Muscle of leg (tissue), 11 donors: ENCODE data around the gene FAM3A. TPM values are rescaled to one million over a fixed set of nuclear protein-coding genes. Genes with fewer than 3 reads are reported as not detected.
A peak's percentile ranks its signal among the peaks of the same experiment; 100 is the strongest.
"Not testable (repeated sequence)": the region's sequence is repeated elsewhere in the genome, so short reads cannot be mapped to it uniquely, and the experiment has no call there.

Experiments used
- DNase-seq: peaks from one replicate; pipeline ENCODE4 v3.0.0; 2013
- H3K27ac ChIP-seq: one replicate; pipeline ENCODE4 v1.5.1; 2013; ENCODE audit warnings: mild to moderate bottlenecking, low read length, control low read depth
- H3K27me3 ChIP-seq: one replicate; pipeline ENCODE4 v1.6.1; 2013; ENCODE audit warnings: low read length; ENCODE audit not compliant: control insufficient read depth, insufficient read depth
- H3K36me3 ChIP-seq: one replicate; pipeline ENCODE4 v1.6.1; 2013; ENCODE audit warnings: low read length; ENCODE audit not compliant: control insufficient read depth, insufficient read depth
- H3K4me1 ChIP-seq: one replicate; pipeline ENCODE4 v1.6.1; 2013; ENCODE audit warnings: low read length; ENCODE audit not compliant: control insufficient read depth, insufficient read depth
- H3K4me3 ChIP-seq: one replicate; pipeline ENCODE4 v1.5.1; 2013; ENCODE audit warnings: low read length, control low read depth
- H3K9me3 ChIP-seq: replicated peaks from 2 replicates; pipeline ENCODE4 v1.6.1; 2013; ENCODE audit warnings: low read depth, low read length; ENCODE audit not compliant: control insufficient read depth
- WGBS: methylation state at CpG from one replicate; pipeline ENCODE4 v1.1.5; 2013; ENCODE audit warnings: missing lambda C conversion rate; ENCODE audit not compliant: insufficient coverage; 5-methylcytosine and 5-hydroxymethylcytosine counted together
- polyA plus RNA-seq, 8 donors: library from polyadenylated mRNA; unstranded; fragments of 120-200 nt; gene quantifications; one replicate each; pipeline versions ENCODE4 v1.2.1 to v1.2.3, GENCODE V29; 2013; ENCODE audit warnings: inconsistent platforms in 1 of 8, low replicate concordance in 1 of 8; ENCODE audit not compliant: insufficient read length in 8 of 8, insufficient read depth in 1 of 8
- total RNA-seq: library from RNA; stranded (reverse); fragments of 120-200 nt; gene quantifications from one replicate; pipeline ENCODE4 v1.2.4, GENCODE V29; 2013

FAM3A gene
- total and polyA plus RNA-seq, 9 donors, result 19.1 to 34.7 (median 28.3) TPM

- peak; percentile 96 for DNase-seq
- peaks cover 8% of the 10 kb centered on the region for H3K36me3 ChIP-seq
- no peaks in the 10 kb centered on the region for H3K27me3 ChIP-seq
- peaks cover 2% of the 10 kb centered on the region for H3K9me3 ChIP-seq
- peak within 1 kb of the TSS; percentile 96 for H3K27ac ChIP-seq
- peak within 1 kb of the TSS; percentile 77 for H3K4me3 ChIP-seq
- 30% methylated on average over 69 of the region's 69 CpGs for WGBS
- H3K4me1 ChIP-seq, result peaks cover 19% of the 10 kb centered on the region
Observed at GRCh38 chrX:154547245-154548027, 31.4 kb upstream of the FAM3A start, which contains the start of gene IKBKG. IKBKG (plus strand) TSS chrX:154547620; CDS start chrX:154552003, 4,383 bp downstream.

GRCh38 chrX:154546354-154547244, 30.6 kb upstream of the FAM3A start, which contains the start of gene G6PD:
G6PD (minus strand) TSS chrX:154546846; CDS start chrX:154546155, 691 bp downstream.
- Histone ChIP-seq H3K4me3 (peak within 1 kb of the TSS; percentile 77), H3K4me1 (peaks cover 19% of the 10 kb centered on the region), H3K27me3 (no peaks in the 10 kb centered on the region), H3K9me3 (peaks cover 2% of the 10 kb centered on the region), H3K36me3 (peaks cover 10% of the 10 kb centered on the region), H3K27ac (peak within 1 kb of the TSS; percentile 96)
- peak; percentile 82 for DNase-seq
- WGBS, result 33% methylated on average over 85 of the region's 92 CpGs

GRCh38 chrX:154545673-154546274, 29.7 kb upstream of the FAM3A start:
- Histone ChIP-seq H3K36me3 (peaks cover 11% of the 10 kb centered on the region), H3K4me1 (peaks cover 19% of the 10 kb centered on the region), H3K9me3 (peaks cover 2% of the 10 kb centered on the region), H3K27me3 (no peaks in the 10 kb centered on the region), H3K27ac (no peak overlapping the region), H3K4me3 (no peak overlapping the region)
- WGBS, result 91% methylated on average over 17 of the region's 17 CpGs
- DNase-seq, result no peak

- Histone ChIP-seq H3K4me1 (peaks cover 11% of the 10 kb centered on the region), H3K36me3 (peaks cover 11% of the 10 kb centered on the region), H3K27me3 (no peaks in the 10 kb centered on the region), H3K9me3 (peaks cover 2% of the 10 kb centered on the region), H3K27ac (peak overlapping the region; percentile 35), H3K4me3 (no peak overlapping the region)
- 82% methylated on average over 19 of the region's 20 CpGs for WGBS
- DNase-seq, result no peak
Observed at GRCh38 chrX:154542723-154543424, 26.8 kb upstream of the FAM3A start.

- Histone ChIP-seq H3K4me1 (peaks cover 11% of the 10 kb centered on the region), H3K27ac (peak overlapping the region; percentile 35), H3K27me3 (no peaks in the 10 kb centered on the region), H3K9me3 (no peaks in the 10 kb centered on the region), H3K4me3 (no peak overlapping the region), H3K36me3 (peaks cover 11% of the 10 kb centered on the region)
- DNase-seq, result no peak
- 68% methylated on average over 4 of the region's 12 CpGs for WGBS
Observed at GRCh38 chrX:154541896-154542722, 26.1 kb upstream of the FAM3A start.

GRCh38 chrX:154541589-154541895, 25.5 kb upstream of the FAM3A start:
- peaks cover 11% of the 10 kb centered on the region for H3K36me3 ChIP-seq
- 78% methylated on average over 4 of the region's 5 CpGs for WGBS
- H3K27ac ChIP-seq, result no peak overlapping the region
- DNase-seq, result no peak
- peaks cover 11% of the 10 kb centered on the region for H3K4me1 ChIP-seq
- no peaks in the 10 kb centered on the region for H3K27me3 ChIP-seq
- H3K9me3 ChIP-seq, result no peaks in the 10 kb centered on the region
- H3K4me3 ChIP-seq, result no peak overlapping the region

GRCh38 chrX:154540897-154541535, 25.0 kb upstream of the FAM3A start:
- 86% methylated on average over 16 of the region's 19 CpGs for WGBS
- no peak overlapping the region for H3K4me3 ChIP-seq
- H3K4me1 ChIP-seq, result peaks cover 7% of the 10 kb centered on the region
- H3K27me3 ChIP-seq, result no peaks in the 10 kb centered on the region
- no peaks in the 10 kb centered on the region for H3K9me3 ChIP-seq
- H3K36me3 ChIP-seq, result peaks cover 11% of the 10 kb centered on the region
- no peak for DNase-seq
- H3K27ac ChIP-seq, result no peak overlapping the region

GRCh38 chrX:154540365-154540764, 24.3 kb upstream of the FAM3A start:
- 75% methylated on average over 2 of the region's 7 CpGs for WGBS
- not testable (repeated sequence) for H3K9me3 ChIP-seq, H3K27ac ChIP-seq, H3K27me3 ChIP-seq, H3K4me3 ChIP-seq, DNase-seq, H3K4me1 ChIP-seq
- H3K36me3 ChIP-seq, result peaks cover 14% of the 10 kb centered on the region

- Histone ChIP-seq H3K4me3 (no peak overlapping the region), H3K9me3 (no peaks in the 10 kb centered on the region), H3K36me3 (peaks cover 13% of the 10 kb centered on the region), H3K4me1 (peaks cover 6% of the 10 kb centered on the region), H3K27ac (no peak overlapping the region), H3K27me3 (no peaks in the 10 kb centered on the region)
- DNase-seq, result no peak
- whole genome bisulfite sequencing, result 81% methylated on average over 7 of the region's 8 CpGs
Observed at GRCh38 chrX:154539077-154539476, 23.0 kb upstream of the FAM3A start.
